NB4 (cell line): ENCODE results near the gene SEH1L.

Source experiments
- MAX ChIP-seq: IDR thresholded peaks from 2 replicates; pipeline ENCODE4 v1.6.1; 2011; ENCODE audit warnings: low read depth, low read length
- POLR2A ChIP-seq: IDR thresholded peaks from 2 replicates; pipeline ENCODE4 v1.6.1; 2011; ENCODE audit warnings: mild to moderate bottlenecking; ENCODE audit not compliant: insufficient read length; ENCODE audit errors: extremely low read depth

GRCh38 chr18:12911025-12911928 lies 36.5 kb upstream of the SEH1L start:
- no peak for TF ChIP-seq POLR2A
- TF ChIP-seq MAX, result no peak
